ENCODE results near the gene SLC25A12.

GRCh38 chr2:171837736-171838135 is 56.3 kb downstream of the SLC25A12 start:
- TF ChIP-seq EZH2 (IDR thresholded peaks at IDR 0.05; ENCODE audit: insufficient read depth, poor library complexity, severe bottlenecking): no peak
- TF ChIP-seq EZH2phosphoT487 (IDR thresholded peaks at IDR 0.05; ENCODE audit: insufficient read depth, low read depth): no peak
